WTC11 (cell line): ENCODE results near the gene SMAD3. TPM values are rescaled to one million over a fixed set of nuclear protein-coding genes. Genes with fewer than 3 reads are reported as not detected.

Experiments used
- CREM ChIP-seq: sonication (generic); formaldehyde crosslinking; IDR thresholded peaks from 2 replicates; pipeline ENCODE4 v1.8.1; 2022; ENCODE audit warnings: mild to moderate bottlenecking, missing genetic modification reagents, moderate library complexity
- ELF4 ChIP-seq: sonication (generic); formaldehyde crosslinking; IDR thresholded peaks from 2 replicates; pipeline ENCODE4 v1.8.1; 2022; ENCODE audit warnings: low read depth, mild to moderate bottlenecking, moderate library complexity, missing genetic modification reagents
- EMX1 ChIP-seq: fragments of 250-450 bp; sonication (Bioruptor Pico); IDR thresholded peaks from 2 replicates; pipeline ENCODE4 v1.8.0; 2021; ENCODE audit warnings: mild to moderate bottlenecking
- ETV6 ChIP-seq: sonication (generic); formaldehyde crosslinking; IDR thresholded peaks from 2 replicates; pipeline ENCODE4 v1.8.1; 2022; ENCODE audit warnings: mild to moderate bottlenecking, missing genetic modification reagents
- FOXK1 ChIP-seq: sonication (generic); formaldehyde crosslinking; IDR thresholded peaks from 2 replicates; pipeline ENCODE4 v1.8.0; 2022; ENCODE audit warnings: mild to moderate bottlenecking, moderate library complexity, missing genetic modification reagents
- FOXP1 ChIP-seq: sonication (generic); formaldehyde crosslinking; IDR thresholded peaks from 2 replicates; pipeline ENCODE4 v1.8.0; 2022; ENCODE audit warnings: missing genetic modification reagents, mild to moderate bottlenecking, moderate library complexity, borderline replicate concordance
- GABPB1 ChIP-seq: sonication (generic); formaldehyde crosslinking; IDR thresholded peaks from 2 replicates; pipeline ENCODE4 v1.8.1; 2023; ENCODE audit warnings: mild to moderate bottlenecking, missing genetic modification reagents
- MYBL2 ChIP-seq: sonication (generic); formaldehyde crosslinking; IDR thresholded peaks from 2 replicates; pipeline ENCODE4 v1.8.1; 2023; ENCODE audit warnings: mild to moderate bottlenecking, moderate library complexity, missing genetic modification reagents
- NFE2L1 ChIP-seq: sonication (generic); formaldehyde crosslinking; IDR thresholded peaks from 2 replicates; pipeline ENCODE4 v1.8.1; 2023; ENCODE audit warnings: missing genetic modification reagents
- NR2C2 ChIP-seq: sonication (generic); formaldehyde crosslinking; IDR thresholded peaks from 2 replicates; pipeline ENCODE4 v1.8.0; 2022; ENCODE audit warnings: mild to moderate bottlenecking, missing genetic modification reagents
- NR3C1 ChIP-seq: sonication (generic); formaldehyde crosslinking; conservative IDR thresholded peaks from 2 replicates; pipeline ENCODE4 v1.8.1; 2023; ENCODE audit warnings: low read depth, mild to moderate bottlenecking, missing genetic modification reagents
- ZNF138 ChIP-seq: sonication (generic); formaldehyde crosslinking; conservative IDR thresholded peaks from 2 replicates; pipeline ENCODE4 v1.8.1; 2022; ENCODE audit warnings: mild to moderate bottlenecking, moderate library complexity, missing genetic modification reagents
- ZNF423 ChIP-seq: fragments of 250-450 bp; sonication (Bioruptor Pico); IDR thresholded peaks from 2 replicates; pipeline ENCODE4 v2.1.2; 2022; ENCODE audit warnings: mild to moderate bottlenecking, moderate library complexity
- total RNA-seq: library from RNA; stranded (reverse); gene quantifications from 3 replicates; pipeline ENCODE4 v1.2.3, GENCODE V29; 2021
- TF ChIP-seq, protein P1 (sequence below): sonication (generic); formaldehyde crosslinking; IDR thresholded peaks from 2 replicates; pipeline ENCODE4 v1.8.1; 2023; ENCODE audit warnings: mild to moderate bottlenecking, moderate library complexity, missing genetic modification reagents
- TF ChIP-seq, protein P2 (sequence below): sonication (generic); formaldehyde crosslinking; IDR thresholded peaks from 2 replicates; pipeline ENCODE4 v1.8.1; 2022; ENCODE audit warnings: mild to moderate bottlenecking, moderate library complexity, missing genetic modification reagents
- TF ChIP-seq, protein P3 (sequence below): sonication (generic); formaldehyde crosslinking; IDR thresholded peaks from 2 replicates; pipeline ENCODE4 v1.8.0; 2023; ENCODE audit warnings: missing genetic modification reagents
- TF ChIP-seq, protein P4 (sequence below): sonication (generic); formaldehyde crosslinking; IDR thresholded peaks from 2 replicates; pipeline ENCODE4 v1.8.1; 2023; ENCODE audit warnings: mild to moderate bottlenecking, missing genetic modification reagents
- TF ChIP-seq, protein P5 (sequence below): sonication (generic); formaldehyde crosslinking; IDR thresholded peaks from 2 replicates; pipeline ENCODE4 v1.8.1; 2022; ENCODE audit warnings: missing genetic modification reagents, borderline replicate concordance
- TF ChIP-seq, protein P6 (sequence below): sonication (generic); formaldehyde crosslinking; conservative IDR thresholded peaks from 2 replicates; pipeline ENCODE4 v1.8.1; 2023; ENCODE audit warnings: mild to moderate bottlenecking, low read depth, missing genetic modification reagents, moderate library complexity
- TF ChIP-seq, protein P7 (sequence below): sonication (generic); formaldehyde crosslinking; IDR thresholded peaks from 2 replicates; pipeline ENCODE4 v1.8.1; 2022; ENCODE audit warnings: low read depth, missing genetic modification reagents, borderline replicate concordance
- TF ChIP-seq, protein P8 (sequence below): sonication (generic); formaldehyde crosslinking; IDR thresholded peaks from 2 replicates; pipeline ENCODE4 v1.8.0; 2022; ENCODE audit warnings: mild to moderate bottlenecking, missing genetic modification reagents
- TF ChIP-seq, protein P9 (sequence below): fragments of 250-450 bp; sonication (Bioruptor Pico); IDR thresholded peaks from 2 replicates; pipeline ENCODE4 v1.9.0; 2021; ENCODE audit warnings: mild to moderate bottlenecking, borderline replicate concordance

SMAD3 gene
- total RNA-seq, 1 experiment from 2014 or later: 34.6 TPM

DNA sequence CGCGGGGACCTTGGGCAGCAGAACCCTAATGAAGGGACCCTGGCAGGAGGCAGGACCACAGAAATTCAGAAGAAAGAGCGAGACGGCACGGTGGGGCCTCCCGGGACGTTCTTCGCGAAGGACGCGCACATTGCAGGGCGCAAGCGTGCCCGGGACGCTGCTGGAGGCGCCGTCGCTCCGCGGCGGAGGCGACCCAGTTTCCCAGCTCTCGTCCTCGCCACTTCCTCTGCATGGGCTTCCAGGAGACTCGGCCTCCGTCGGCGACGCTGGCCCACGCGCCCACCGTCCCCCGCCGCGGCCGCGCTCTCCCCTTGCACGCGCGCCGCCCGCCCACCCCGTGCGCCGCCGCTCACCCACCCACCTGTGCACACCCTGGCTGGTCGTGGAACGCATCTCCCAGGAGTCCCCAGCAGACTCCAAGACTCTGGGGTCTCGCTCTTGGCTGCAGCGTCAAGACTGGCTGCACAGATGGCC lies 31.8 kb upstream of the SMAD3 start (continued):
- TF ChIP-seq GABPB1: no peak
- no peak for TF ChIP-seq EMX1 (CRISPR knock-in tag)
- TF ChIP-seq, protein P1, sequence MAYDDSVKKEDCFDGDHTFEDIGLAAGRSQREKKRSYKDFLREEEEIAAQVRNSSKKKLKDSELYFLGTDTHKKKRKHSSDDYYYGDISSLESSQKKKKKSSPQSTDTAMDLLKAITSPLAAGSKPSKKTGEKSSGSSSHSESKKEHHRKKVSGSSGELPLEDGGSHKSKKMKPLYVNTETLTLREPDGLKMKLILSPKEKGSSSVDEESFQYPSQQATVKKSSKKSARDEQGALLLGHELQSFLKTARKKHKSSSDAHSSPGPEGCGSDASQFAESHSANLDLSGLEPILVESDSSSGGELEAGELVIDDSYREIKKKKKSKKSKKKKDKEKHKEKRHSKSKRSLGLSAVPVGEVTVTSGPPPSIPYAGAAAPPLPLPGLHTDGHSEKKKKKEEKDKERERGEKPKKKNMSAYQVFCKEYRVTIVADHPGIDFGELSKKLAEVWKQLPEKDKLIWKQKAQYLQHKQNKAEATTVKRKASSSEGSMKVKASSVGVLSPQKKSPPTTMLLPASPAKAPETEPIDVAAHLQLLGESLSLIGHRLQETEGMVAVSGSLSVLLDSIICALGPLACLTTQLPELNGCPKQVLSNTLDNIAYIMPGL (CRISPR knock-in tag): no peak
- TF ChIP-seq, protein P2, sequence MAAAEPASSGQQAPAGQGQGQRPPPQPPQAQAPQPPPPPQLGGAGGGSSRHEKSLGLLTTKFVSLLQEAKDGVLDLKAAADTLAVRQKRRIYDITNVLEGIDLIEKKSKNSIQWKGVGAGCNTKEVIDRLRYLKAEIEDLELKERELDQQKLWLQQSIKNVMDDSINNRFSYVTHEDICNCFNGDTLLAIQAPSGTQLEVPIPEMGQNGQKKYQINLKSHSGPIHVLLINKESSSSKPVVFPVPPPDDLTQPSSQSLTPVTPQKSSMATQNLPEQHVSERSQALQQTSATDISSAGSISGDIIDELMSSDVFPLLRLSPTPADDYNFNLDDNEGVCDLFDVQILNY: no peak
- TF ChIP-seq FOXP1 (CRISPR knock-in tag): peak; percentile 92
- no peak for TF ChIP-seq ETV6 (CRISPR knock-in tag)
- TF ChIP-seq, protein P3, sequence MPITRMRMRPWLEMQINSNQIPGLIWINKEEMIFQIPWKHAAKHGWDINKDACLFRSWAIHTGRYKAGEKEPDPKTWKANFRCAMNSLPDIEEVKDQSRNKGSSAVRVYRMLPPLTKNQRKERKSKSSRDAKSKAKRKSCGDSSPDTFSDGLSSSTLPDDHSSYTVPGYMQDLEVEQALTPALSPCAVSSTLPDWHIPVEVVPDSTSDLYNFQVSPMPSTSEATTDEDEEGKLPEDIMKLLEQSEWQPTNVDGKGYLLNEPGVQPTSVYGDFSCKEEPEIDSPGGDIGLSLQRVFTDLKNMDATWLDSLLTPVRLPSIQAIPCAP (CRISPR knock-in tag): peak; percentile 79; the same call in 1 of the 2 replicates
- TF ChIP-seq, protein P4, sequence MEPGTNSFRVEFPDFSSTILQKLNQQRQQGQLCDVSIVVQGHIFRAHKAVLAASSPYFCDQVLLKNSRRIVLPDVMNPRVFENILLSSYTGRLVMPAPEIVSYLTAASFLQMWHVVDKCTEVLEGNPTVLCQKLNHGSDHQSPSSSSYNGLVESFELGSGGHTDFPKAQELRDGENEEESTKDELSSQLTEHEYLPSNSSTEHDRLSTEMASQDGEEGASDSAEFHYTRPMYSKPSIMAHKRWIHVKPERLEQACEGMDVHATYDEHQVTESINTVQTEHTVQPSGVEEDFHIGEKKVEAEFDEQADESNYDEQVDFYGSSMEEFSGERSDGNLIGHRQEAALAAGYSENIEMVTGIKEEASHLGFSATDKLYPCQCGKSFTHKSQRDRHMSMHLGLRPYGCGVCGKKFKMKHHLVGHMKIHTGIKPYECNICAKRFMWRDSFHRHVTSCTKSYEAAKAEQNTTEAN: peak; percentile 87
- TF ChIP-seq, protein P5, sequence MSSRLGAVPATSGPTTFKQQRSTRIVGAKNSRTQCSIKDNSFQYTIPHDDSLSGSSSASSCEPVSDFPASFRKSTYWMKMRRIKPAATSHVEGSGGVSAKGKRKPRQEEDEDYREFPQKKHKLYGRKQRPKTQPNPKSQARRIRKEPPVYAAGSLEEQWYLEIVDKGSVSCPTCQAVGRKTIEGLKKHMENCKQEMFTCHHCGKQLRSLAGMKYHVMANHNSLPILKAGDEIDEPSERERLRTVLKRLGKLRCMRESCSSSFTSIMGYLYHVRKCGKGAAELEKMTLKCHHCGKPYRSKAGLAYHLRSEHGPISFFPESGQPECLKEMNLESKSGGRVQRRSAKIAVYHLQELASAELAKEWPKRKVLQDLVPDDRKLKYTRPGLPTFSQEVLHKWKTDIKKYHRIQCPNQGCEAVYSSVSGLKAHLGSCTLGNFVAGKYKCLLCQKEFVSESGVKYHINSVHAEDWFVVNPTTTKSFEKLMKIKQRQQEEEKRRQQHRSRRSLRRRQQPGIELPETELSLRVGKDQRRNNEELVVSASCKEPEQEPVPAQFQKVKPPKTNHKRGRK (CRISPR knock-in tag): no peak
- peak; percentile 43; the same call in 1 of the 2 replicates for TF ChIP-seq FOXK1
- TF ChIP-seq, protein P6, sequence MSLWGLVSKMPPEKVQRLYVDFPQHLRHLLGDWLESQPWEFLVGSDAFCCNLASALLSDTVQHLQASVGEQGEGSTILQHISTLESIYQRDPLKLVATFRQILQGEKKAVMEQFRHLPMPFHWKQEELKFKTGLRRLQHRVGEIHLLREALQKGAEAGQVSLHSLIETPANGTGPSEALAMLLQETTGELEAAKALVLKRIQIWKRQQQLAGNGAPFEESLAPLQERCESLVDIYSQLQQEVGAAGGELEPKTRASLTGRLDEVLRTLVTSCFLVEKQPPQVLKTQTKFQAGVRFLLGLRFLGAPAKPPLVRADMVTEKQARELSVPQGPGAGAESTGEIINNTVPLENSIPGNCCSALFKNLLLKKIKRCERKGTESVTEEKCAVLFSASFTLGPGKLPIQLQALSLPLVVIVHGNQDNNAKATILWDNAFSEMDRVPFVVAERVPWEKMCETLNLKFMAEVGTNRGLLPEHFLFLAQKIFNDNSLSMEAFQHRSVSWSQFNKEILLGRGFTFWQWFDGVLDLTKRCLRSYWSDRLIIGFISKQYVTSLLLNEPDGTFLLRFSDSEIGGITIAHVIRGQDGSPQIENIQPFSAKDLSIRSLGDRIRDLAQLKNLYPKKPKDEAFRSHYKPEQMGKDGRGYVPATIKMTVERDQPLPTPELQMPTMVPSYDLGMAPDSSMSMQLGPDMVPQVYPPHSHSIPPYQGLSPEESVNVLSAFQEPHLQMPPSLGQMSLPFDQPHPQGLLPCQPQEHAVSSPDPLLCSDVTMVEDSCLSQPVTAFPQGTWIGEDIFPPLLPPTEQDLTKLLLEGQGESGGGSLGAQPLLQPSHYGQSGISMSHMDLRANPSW (CRISPR knock-in tag): no peak
- TF ChIP-seq MYBL2 (CRISPR knock-in tag): peak; percentile 77
- TF ChIP-seq ZNF423 (CRISPR knock-in tag): no peak
- TF ChIP-seq ZNF138: no peak
- TF ChIP-seq, protein P7, sequence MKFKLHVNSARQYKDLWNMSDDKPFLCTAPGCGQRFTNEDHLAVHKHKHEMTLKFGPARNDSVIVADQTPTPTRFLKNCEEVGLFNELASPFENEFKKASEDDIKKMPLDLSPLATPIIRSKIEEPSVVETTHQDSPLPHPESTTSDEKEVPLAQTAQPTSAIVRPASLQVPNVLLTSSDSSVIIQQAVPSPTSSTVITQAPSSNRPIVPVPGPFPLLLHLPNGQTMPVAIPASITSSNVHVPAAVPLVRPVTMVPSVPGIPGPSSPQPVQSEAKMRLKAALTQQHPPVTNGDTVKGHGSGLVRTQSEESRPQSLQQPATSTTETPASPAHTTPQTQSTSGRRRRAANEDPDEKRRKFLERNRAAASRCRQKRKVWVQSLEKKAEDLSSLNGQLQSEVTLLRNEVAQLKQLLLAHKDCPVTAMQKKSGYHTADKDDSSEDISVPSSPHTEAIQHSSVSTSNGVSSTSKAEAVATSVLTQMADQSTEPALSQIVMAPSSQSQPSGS (CRISPR knock-in tag): no peak
- no peak for TF ChIP-seq CREM (CRISPR knock-in tag)
- TF ChIP-seq NR3C1 (CRISPR knock-in tag): no peak
- TF ChIP-seq, protein P8, sequence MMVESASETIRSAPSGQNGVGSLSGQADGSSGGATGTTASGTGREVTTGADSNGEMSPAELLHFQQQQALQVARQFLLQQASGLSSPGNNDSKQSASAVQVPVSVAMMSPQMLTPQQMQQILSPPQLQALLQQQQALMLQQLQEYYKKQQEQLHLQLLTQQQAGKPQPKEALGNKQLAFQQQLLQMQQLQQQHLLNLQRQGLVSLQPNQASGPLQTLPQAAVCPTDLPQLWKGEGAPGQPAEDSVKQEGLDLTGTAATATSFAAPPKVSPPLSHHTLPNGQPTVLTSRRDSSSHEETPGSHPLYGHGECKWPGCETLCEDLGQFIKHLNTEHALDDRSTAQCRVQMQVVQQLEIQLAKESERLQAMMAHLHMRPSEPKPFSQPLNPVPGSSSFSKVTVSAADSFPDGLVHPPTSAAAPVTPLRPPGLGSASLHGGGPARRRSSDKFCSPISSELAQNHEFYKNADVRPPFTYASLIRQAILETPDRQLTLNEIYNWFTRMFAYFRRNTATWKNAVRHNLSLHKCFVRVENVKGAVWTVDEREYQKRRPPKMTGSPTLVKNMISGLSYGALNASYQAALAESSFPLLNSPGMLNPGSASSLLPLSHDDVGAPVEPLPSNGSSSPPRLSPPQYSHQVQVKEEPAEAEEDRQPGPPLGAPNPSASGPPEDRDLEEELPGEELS (CRISPR knock-in tag): peak; percentile 89
- TF ChIP-seq, protein P9, sequence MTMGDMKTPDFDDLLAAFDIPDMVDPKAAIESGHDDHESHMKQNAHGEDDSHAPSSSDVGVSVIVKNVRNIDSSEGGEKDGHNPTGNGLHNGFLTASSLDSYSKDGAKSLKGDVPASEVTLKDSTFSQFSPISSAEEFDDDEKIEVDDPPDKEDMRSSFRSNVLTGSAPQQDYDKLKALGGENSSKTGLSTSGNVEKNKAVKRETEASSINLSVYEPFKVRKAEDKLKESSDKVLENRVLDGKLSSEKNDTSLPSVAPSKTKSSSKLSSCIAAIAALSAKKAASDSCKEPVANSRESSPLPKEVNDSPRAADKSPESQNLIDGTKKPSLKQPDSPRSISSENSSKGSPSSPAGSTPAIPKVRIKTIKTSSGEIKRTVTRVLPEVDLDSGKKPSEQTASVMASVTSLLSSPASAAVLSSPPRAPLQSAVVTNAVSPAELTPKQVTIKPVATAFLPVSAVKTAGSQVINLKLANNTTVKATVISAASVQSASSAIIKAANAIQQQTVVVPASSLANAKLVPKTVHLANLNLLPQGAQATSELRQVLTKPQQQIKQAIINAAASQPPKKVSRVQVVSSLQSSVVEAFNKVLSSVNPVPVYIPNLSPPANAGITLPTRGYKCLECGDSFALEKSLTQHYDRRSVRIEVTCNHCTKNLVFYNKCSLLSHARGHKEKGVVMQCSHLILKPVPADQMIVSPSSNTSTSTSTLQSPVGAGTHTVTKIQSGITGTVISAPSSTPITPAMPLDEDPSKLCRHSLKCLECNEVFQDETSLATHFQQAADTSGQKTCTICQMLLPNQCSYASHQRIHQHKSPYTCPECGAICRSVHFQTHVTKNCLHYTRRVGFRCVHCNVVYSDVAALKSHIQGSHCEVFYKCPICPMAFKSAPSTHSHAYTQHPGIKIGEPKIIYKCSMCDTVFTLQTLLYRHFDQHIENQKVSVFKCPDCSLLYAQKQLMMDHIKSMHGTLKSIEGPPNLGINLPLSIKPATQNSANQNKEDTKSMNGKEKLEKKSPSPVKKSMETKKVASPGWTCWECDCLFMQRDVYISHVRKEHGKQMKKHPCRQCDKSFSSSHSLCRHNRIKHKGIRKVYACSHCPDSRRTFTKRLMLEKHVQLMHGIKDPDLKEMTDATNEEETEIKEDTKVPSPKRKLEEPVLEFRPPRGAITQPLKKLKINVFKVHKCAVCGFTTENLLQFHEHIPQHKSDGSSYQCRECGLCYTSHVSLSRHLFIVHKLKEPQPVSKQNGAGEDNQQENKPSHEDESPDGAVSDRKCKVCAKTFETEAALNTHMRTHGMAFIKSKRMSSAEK (CRISPR knock-in tag): no peak
- TF ChIP-seq NFE2L1 (CRISPR knock-in tag): peak; percentile 53; the same call in 1 of the 2 replicates
- TF ChIP-seq ELF4 (CRISPR knock-in tag): no peak
- TF ChIP-seq NR2C2 (CRISPR knock-in tag): 0 out of 2 replicates have a peak, but pooled peaks have one; percentile 14
